Esophagus squamous epithelium (tissue), 5 donors: ENCODE measurements around the gene SPSB4. TPM values are rescaled to one million over a fixed set of nuclear protein-coding genes. Genes with fewer than 3 reads are reported as not detected.

Experiments
- DNase-seq: peaks from one replicate; lab custom pipeline; 2025; lab: John Stamatoyannopoulos, UW
- H3K27ac ChIP-seq, 4 donors: fragments of 200-600 bp; sonication (generic); one replicate each; pipeline ENCODE4 v1.5.1; 2016 to 2019; ENCODE audit warnings: mild to moderate bottlenecking in 1 of 4
- H3K27me3 ChIP-seq, 4 donors: fragments of 200-600 bp; sonication (generic); 1 replicate in 3 of 4; 2 replicates in 1 of 4; pipeline versions ENCODE4 v1.5.1 to v1.6.0; 2017 to 2021; ENCODE audit warnings: antibody characterized with exemption in 1 of 4
- H3K36me3 ChIP-seq, 3 donors: fragments of 200-600 bp; sonication (generic); one replicate each; pipeline ENCODE4 v1.5.1; 2016 to 2019
- H3K4me1 ChIP-seq, 3 donors: fragments of 200-600 bp; sonication (generic); one replicate each; pipeline ENCODE4 v1.5.1; 2017 to 2019
- H3K4me3 ChIP-seq, 4 donors: fragments of 200-600 bp; sonication (generic); 1 replicate in 3 of 4; 2 replicates in 1 of 4; pipeline ENCODE4 v1.5.1; 2016 to 2019; ENCODE audit warnings: mild to moderate bottlenecking in 2 of 4, moderate library complexity in 1 of 4
- H3K9me3 ChIP-seq, 3 donors: fragments of 200-600 bp; sonication (generic); one replicate each; pipeline ENCODE4 v1.5.1; 2016 to 2019
- CTCF ChIP-seq, 6 experiments: fragments of 450-650 bp in 4 of 6; fragments of 200-600 bp in 2 of 6; sonication (generic) in 2 of 6; IDR thresholded peaks; one replicate each; pipeline ENCODE4 v1.5.1; 2016 to 2019; ENCODE audit warnings: antibody characterized with exemption in 6 of 6, mild to moderate bottlenecking in 4 of 6, moderate library complexity in 4 of 6
- POLR2A ChIP-seq, 4 donors: fragments of 450-650 bp; IDR thresholded peaks; one replicate each; pipeline ENCODE4 v1.6.1; 2017; ENCODE audit warnings: antibody characterized with exemption in 4 of 4, mild to moderate bottlenecking in 4 of 4, moderate library complexity in 3 of 4
- WGBS, 2 donors: methylation state at CpG; one replicate each; pipeline ENCODE4 v1.1.5; 2018; 5-methylcytosine and 5-hydroxymethylcytosine counted together
- intact Hi-C: fragments of 100-400 bp; cut with DNase I; formaldehyde crosslinking; loops from one replicate; pipeline ENCODE4 v1.15.0; 2022
- total RNA-seq, 4 donors: library from RNA; depleted of rRNA; stranded (reverse); fragments of >200 nt; gene quantifications; one replicate each; pipeline ENCODE4 v1.1.0, GENCODE V29; 2016
- donor health status: DM: yes; HTN: yes; CAD: no.

The SPSB4 gene
- total RNA-seq, 4 donors from 2014 or later = not detected

GRCh38 chr3:141096981-141097380 lies 45.8 kb downstream of the SPSB4 start:
- H3K4me1 ChIP-seq = peaks cover 7 to 32% (median 19%) of the 10 kb centered on the region in 3 donors
- intact Hi-C loops = no loop called here
- H3K4me3 ChIP-seq = no peak overlapping the region
- H3K27ac ChIP-seq = no peak overlapping the region
- H3K36me3 ChIP-seq = no peaks in the 10 kb centered on the region
- H3K27me3 ChIP-seq = peaks cover 0 to 12% (median 0%) of the 10 kb centered on the region in 4 donors
- no peak for TF ChIP-seq POLR2A (IDR thresholded peaks at IDR 0.05)
- TF ChIP-seq CTCF (IDR thresholded peaks at IDR 0.05) = no peak
- no peaks in the 10 kb centered on the region for H3K9me3 ChIP-seq
- no peak for DNase-seq
- 85 to 91% methylated on average over 3 of the region's 3 CpGs for WGBS, 2 donors

- peaks cover 0 to 7% (median 0%) of the 10 kb centered on the region in 4 donors for H3K27me3 ChIP-seq
- H3K36me3 ChIP-seq = no peaks in the 10 kb centered on the region
- H3K4me3 ChIP-seq = no peak overlapping the region
- intact Hi-C loops = loop anchor here (10.0 kb wide), 2 partner anchors 75 to 85 kb away; no protein-coding TSS in a partner anchor
- 90 to 91% methylated on average over 3 of the region's 3 CpGs for WGBS, 2 donors
- peaks cover 0 to 10% (median 6%) of the 10 kb centered on the region in 3 donors for H3K4me1 ChIP-seq
- H3K9me3 ChIP-seq = no peaks in the 10 kb centered on the region
- TF ChIP-seq POLR2A (IDR thresholded peaks at IDR 0.05) = no peak
- TF ChIP-seq CTCF (IDR thresholded peaks at IDR 0.05) = no peak
- no peak overlapping the region for H3K27ac ChIP-seq
- no peak for DNase-seq
Measured at GRCh38 chr3:141100112-141100511, 49.0 kb downstream of the SPSB4 start.

GRCh38 chr3:141100531-141101320 lies 49.6 kb downstream of the SPSB4 start:
- no peak for DNase-seq
- Histone ChIP-seq H3K9me3 (no peaks in the 10 kb centered on the region), H3K4me3 (no peak overlapping the region), H3K27me3 (peaks cover 0 to 3% (median 0%) of the 10 kb centered on the region in 4 donors), H3K27ac (no peak overlapping the region), H3K36me3 (no peaks in the 10 kb centered on the region), H3K4me1 (peaks cover 0 to 4% (median 0%) of the 10 kb centered on the region in 3 donors)
- intact Hi-C loops = loop anchor here (10.0 kb wide), 2 partner anchors 74 to 86 kb away; no protein-coding TSS in a partner anchor
- WGBS, 2 donors = 67 to 86% methylated on average over 7 of the region's 8 CpGs
- TF ChIP-seq POLR2A (IDR thresholded peaks at IDR 0.05) = no peak

- intact Hi-C loops = loop anchor here (10.0 kb wide), 2 partner anchors 72 to 88 kb away; no protein-coding TSS in a partner anchor
Measured at GRCh38 chr3:141102372-141102771, 51.2 kb downstream of the SPSB4 start.

GRCh38 chr3:141103067-141103466 lies 51.9 kb downstream of the SPSB4 start:
- Histone ChIP-seq H3K36me3 (no peaks in the 10 kb centered on the region), H3K9me3 (no peaks in the 10 kb centered on the region), H3K4me3 (no peak overlapping the region), H3K27me3 (no peaks in the 10 kb centered on the region), H3K27ac (no peak overlapping the region), H3K4me1 (no peaks in the 10 kb centered on the region)
- TF ChIP-seq CTCF (IDR thresholded peaks at IDR 0.05) = no peak
- no peak for TF ChIP-seq POLR2A (IDR thresholded peaks at IDR 0.05)
- intact Hi-C loops = loop anchor here (10.0 kb wide), 2 partner anchors 72 to 88 kb away; no protein-coding TSS in a partner anchor
- DNase-seq = no peak
- 90 to 94% methylated on average over 2 of the region's 2 CpGs for WGBS, 2 donors

More at GRCh38 chr3:141102372-141102771, 51.2 kb downstream of the SPSB4 start:
- Histone ChIP-seq H3K4me1 (no peaks in the 10 kb centered on the region), H3K27ac (no peak overlapping the region), H3K4me3 (no peak overlapping the region), H3K36me3 (no peaks in the 10 kb centered on the region), H3K9me3 (no peaks in the 10 kb centered on the region), H3K27me3 (no peaks in the 10 kb centered on the region)
- 92 to 93% methylated on average over 1 of the region's 1 CpG for WGBS, 2 donors
- DNase-seq = no peak
- TF ChIP-seq CTCF (IDR thresholded peaks at IDR 0.05) (no peak), POLR2A (IDR thresholded peaks at IDR 0.05) (no peak)
